T-cell (primary cell): ENCODE results near the gene SMPDL3B. TPM values are rescaled to one million over a fixed set of nuclear protein-coding genes. Genes with fewer than 3 reads are reported as not detected.

Experiments
- ATAC-seq, 4 experiments: fragments of 200-7000 bp in 3 of 4; fragments of 150-1000 bp in 1 of 4; cut with Tn5 transposase; replicated peaks in 1 of 4; 1 replicate in 3 of 4; 2 replicates in 1 of 4; pipeline ENCODE4 v1.10.0; 2021; ENCODE audit warnings: moderate library complexity in 3 of 4, mild to moderate bottlenecking in 2 of 4, moderate number of reproducible peaks in 1 of 4
- CTCF ChIA-PET, 2 donors: fragments of 300-600 bp; sonication (Branson Sonifier 250); formaldehyde crosslinking; loops; one replicate each; lab custom pipeline; 2022; ENCODE audit warnings: antibody characterized with exemption in 2 of 2; lab: Charles Lee
- POLR2A ChIA-PET, 2 donors: fragments of 300-600 bp; sonication (Branson Sonifier 250); formaldehyde crosslinking; loops; one replicate each; lab custom pipeline; 2022; ENCODE audit warnings: antibody characterized with exemption in 2 of 2; lab: Charles Lee
- DNase-seq, 35 experiments: peaks; one replicate each; pipeline versions ENCODE4 v3.0.0 to v3.0.0-alpha.2; 2013 to 2023
- H3K27ac ChIP-seq: one replicate; pipeline ENCODE4 v1.5.1; 2013; ENCODE audit warnings: low read length
- H3K27me3 ChIP-seq, 2 experiments: replicated peaks in 1 of 2; 1 replicate in 1 of 2; 2 replicates in 1 of 2; pipeline versions ENCODE4 v1.6.1 to v1.7.0; 2013; ENCODE audit warnings: low read length in 1 of 2, mixed read lengths in 1 of 2; ENCODE audit not compliant: control insufficient read depth in 2 of 2, insufficient read depth in 2 of 2; ENCODE audit errors: extremely low read depth in 1 of 2
- H3K36me3 ChIP-seq, 2 donors: 1 replicate in 1 of 2; 2 replicates in 1 of 2; pipeline versions ENCODE4 v1.6.1 to v1.7.0; 2013; ENCODE audit warnings: low read length in 1 of 2; ENCODE audit not compliant: control insufficient read depth in 2 of 2, insufficient read depth in 1 of 2; ENCODE audit errors: extremely low read depth in 1 of 2
- H3K4me1 ChIP-seq, 2 experiments: 1 replicate in 1 of 2; 2 replicates in 1 of 2; pipeline versions ENCODE4 v1.6.1 to v1.7.0; 2013; ENCODE audit warnings: low read length in 2 of 2, mixed read lengths in 1 of 2; ENCODE audit not compliant: insufficient read depth in 2 of 2, control insufficient read depth in 1 of 2; ENCODE audit errors: extremely low read depth in 1 of 2
- H3K4me3 ChIP-seq, 2 donors: 1 replicate in 1 of 2; 2 replicates in 1 of 2; pipeline versions ENCODE4 v1.5.1 to v1.7.0; 2013; ENCODE audit warnings: mild to moderate bottlenecking in 2 of 2, low read length in 1 of 2, moderate library complexity in 1 of 2; ENCODE audit not compliant: control insufficient read depth in 1 of 2; ENCODE audit errors: extremely low read depth in 1 of 2
- H3K9me3 ChIP-seq: 2 replicates; pipeline ENCODE4 v1.7.0; 2013
- H3K27ac Mint-ChIP-seq, 2 donors: one replicate each; pipeline ENCODE4 v1.8.0; 2020 to 2021; ENCODE audit warnings: mild to moderate bottlenecking in 2 of 2, mixed read lengths in 2 of 2
- H3K27me3 Mint-ChIP-seq, 2 donors: one replicate each; pipeline ENCODE4 v1.8.0; 2021 to 2022; ENCODE audit warnings: mixed read lengths in 2 of 2
- H3K36me3 Mint-ChIP-seq: one replicate; pipeline ENCODE4 v1.8.0; 2021; ENCODE audit warnings: mixed read lengths
- H3K4me1 Mint-ChIP-seq, 3 donors: one replicate each; pipeline ENCODE4 v1.8.0; 2020 to 2022; ENCODE audit warnings: mixed read lengths in 3 of 3, mild to moderate bottlenecking in 1 of 3
- H3K4me3 Mint-ChIP-seq, 3 donors: one replicate each; pipeline ENCODE4 v1.8.0; 2020 to 2022; ENCODE audit warnings: mild to moderate bottlenecking in 3 of 3, mixed read lengths in 3 of 3, moderate library complexity in 3 of 3
- H3K9me3 Mint-ChIP-seq, 3 donors: one replicate each; pipeline ENCODE4 v1.8.0; 2020 to 2022; ENCODE audit warnings: mixed read lengths in 3 of 3
- WGBS: methylation state at CpG from one replicate; pipeline ENCODE4 v1.1.5; 2013; ENCODE audit warnings: missing lambda C conversion rate; ENCODE audit not compliant: insufficient coverage; 5-methylcytosine and 5-hydroxymethylcytosine counted together
- total RNA-seq, 35 experiments: library from RNA in 6 of 35; stranded (reverse) in 6 of 35; fragments of 120-200 nt in 1 of 35; gene quantifications; one replicate each; pipeline versions ENCODE4 v1.2.1 to v1.2.4 and lab custom pipeline; 2013 to 2026

Gene SMPDL3B
- total RNA-seq, 5 donors from 2014 or later (not counting 1 experiment from before 2014, with no cell fraction given), result 0.22 to 0.44 (median 0.33) TPM; not detected in 1

- Mint-ChIP-seq H3K27ac (no peak overlapping the region), H3K4me1 (peaks cover 6 to 12% (median 6%) of the 10 kb centered on the region in 3 donors), H3K36me3 (no peaks in the 10 kb centered on the region), H3K27me3 (no peaks in the 10 kb centered on the region), H3K4me3 (no peak overlapping the region), H3K9me3 (no peaks in the 10 kb centered on the region)
- WGBS, result 83% methylated on average over 1 of the region's 6 CpGs
- H3K27ac ChIP-seq, result no peak overlapping the region
- peaks cover 0 to 13% of the 10 kb centered on the region in 2 experiments for H3K4me1 ChIP-seq
- ChIA-PET CTCF (no interaction called here), POLR2A (no interaction called here)
- H3K4me3 ChIP-seq, result no peak overlapping the region
- no peaks in the 10 kb centered on the region for H3K36me3 ChIP-seq
- no peak for ATAC-seq
- H3K27me3 ChIP-seq, result peaks cover 0 to 17% of the 10 kb centered on the region in 2 experiments
- H3K9me3 ChIP-seq, result no peaks in the 10 kb centered on the region
- no peak for DNase-seq
These were observed 20.3 kb downstream of the SMPDL3B start for GRCh38 chr1:27955076-27955475.

- ChIA-PET CTCF (no interaction called here), POLR2A (no interaction called here)
- no peak for ATAC-seq
- Histone ChIP-seq H3K4me1 (peaks cover 5 to 30% of the 10 kb centered on the region in 2 experiments), H3K9me3 (no peaks in the 10 kb centered on the region), H3K36me3 (no peaks in the 10 kb centered on the region), H3K27me3 (peaks cover 0 to 17% of the 10 kb centered on the region in 2 experiments), H3K4me3 (no peak overlapping the region), H3K27ac (no peak overlapping the region)
- Mint-ChIP-seq H3K4me3 (peak overlapping the region in 2 of 3 donors; percentile 15 to 45), H3K36me3 (no peaks in the 10 kb centered on the region), H3K27ac (peak overlapping the region in 1 of 2 donors; percentile 19), H3K27me3 (no peaks in the 10 kb centered on the region), H3K4me1 (peaks cover 19 to 25% (median 21%) of the 10 kb centered on the region in 3 donors), H3K9me3 (no peaks in the 10 kb centered on the region)
- WGBS, result 78% methylated on average over 5 of the region's 6 CpGs
- DNase-seq, result no peak
These were observed 22.0 kb downstream of the SMPDL3B start for GRCh38 chr1:27956761-27957160.

GRCh38 chr1:27957655-27958054 lies 22.9 kb downstream of the SMPDL3B start:
- Mint-ChIP-seq H3K27me3 (no peaks in the 10 kb centered on the region), H3K4me3 (peak overlapping the region in 1 of 3 donors; percentile 15), H3K4me1 (peaks cover 25 to 30% (median 26%) of the 10 kb centered on the region in 3 donors), H3K36me3 (no peaks in the 10 kb centered on the region), H3K27ac (no peak overlapping the region), H3K9me3 (no peaks in the 10 kb centered on the region)
- 100% methylated on average over 2 of the region's 5 CpGs for WGBS
- ChIA-PET CTCF (no interaction called here), POLR2A (no interaction called here)
- H3K27ac ChIP-seq, result no peak overlapping the region
- H3K27me3 ChIP-seq, result peaks cover 0 to 17% of the 10 kb centered on the region in 2 experiments
- peaks cover 5 to 32% of the 10 kb centered on the region in 2 experiments for H3K4me1 ChIP-seq
- H3K9me3 ChIP-seq, result no peaks in the 10 kb centered on the region
- ATAC-seq, result no peak
- no peak for DNase-seq
- no peak overlapping the region for H3K4me3 ChIP-seq
- H3K36me3 ChIP-seq, result no peaks in the 10 kb centered on the region

GRCh38 chr1:27958513-27958912 lies 23.7 kb downstream of the SMPDL3B start:
- Mint-ChIP-seq H3K4me1 (peaks cover 28 to 32% (median 32%) of the 10 kb centered on the region in 3 donors), H3K4me3 (peak overlapping the region in 1 of 3 donors; percentile 84), H3K9me3 (no peaks in the 10 kb centered on the region), H3K27me3 (no peaks in the 10 kb centered on the region), H3K27ac (no peak overlapping the region), H3K36me3 (no peaks in the 10 kb centered on the region)
- H3K36me3 ChIP-seq, result peaks cover 0 to 3% of the 10 kb centered on the region in 2 donors
- no peak overlapping the region for H3K27ac ChIP-seq
- no peak for ATAC-seq
- H3K27me3 ChIP-seq, result peaks cover 0 to 17% of the 10 kb centered on the region in 2 experiments
- peaks cover 5 to 32% of the 10 kb centered on the region in 2 experiments for H3K4me1 ChIP-seq
- ChIA-PET POLR2A (interaction anchor here in 1 of 2 donors (1.0 kb wide), 1 partner anchor 13 kb away, joined by 4 read pairs; no protein-coding TSS in a partner anchor), CTCF (no interaction called here)
- no peaks in the 10 kb centered on the region for H3K9me3 ChIP-seq
- H3K4me3 ChIP-seq, result no peak overlapping the region
- 98% methylated on average over 25 of the region's 26 CpGs for WGBS
- DNase-seq, result no peak

GRCh38 chr1:27959792-27960603 lies 25.2 kb downstream of the SMPDL3B start, which contains the start of gene XKR8:
Gene XKR8 (plus strand): TSS chr1:27959973. CDS start chr1:27960070, 97 bp downstream.
- Histone ChIP-seq H3K27ac (peak within 1 kb of the TSS; percentile 67), H3K36me3 (peaks cover 0 to 15% of the 10 kb centered on the region in 2 donors), H3K27me3 (peaks cover 0 to 9% of the 10 kb centered on the region in 2 experiments), H3K4me3 (peak within 1 kb of the TSS; percentile 69 to 77), H3K4me1 (peaks cover 5 to 32% of the 10 kb centered on the region in 2 experiments), H3K9me3 (no peaks in the 10 kb centered on the region)
- peaks cover 29 to 32% (median 32%) of the 10 kb centered on the region in 3 donors for H3K4me1 Mint-ChIP-seq
- POLR2A ChIA-PET, result no interaction called here
- peaks cover 7% of the 10 kb centered on the region for H3K36me3 Mint-ChIP-seq
- ATAC-seq (peak; percentile 99), DNase-seq (peak; percentile 71 to 90 (median 81))
- H3K9me3 Mint-ChIP-seq, result no peaks in the 10 kb centered on the region
- no peaks in the 10 kb centered on the region for H3K27me3 Mint-ChIP-seq
- whole genome bisulfite sequencing, result 4% methylated on average over 67 of the region's 68 CpGs
- H3K27ac Mint-ChIP-seq, result peak within 1 kb of the TSS; percentile 92 to 94
- peak within 1 kb of the TSS; percentile 84 to 87 (median 84) for H3K4me3 Mint-ChIP-seq
- CTCF ChIA-PET, result interaction anchor here in 1 of 2 donors (0.6 to 1.8 kb wide), 3 partner anchors 11 to 340 kb away, joined by 3 to 7 read pairs (median 4); no protein-coding TSS in a partner anchor
